DND-41 (cell line): ENCODE results near the gene TRIM29.
"Not testable (repeated sequence)": the region's sequence is repeated elsewhere in the genome, so short reads cannot be mapped to it uniquely, and the experiment has no call there.

Experiments
- ATAC-seq: fragments of 200-7000 bp; cut with Tn5 transposase; 3 replicates; pipeline ENCODE4 v1.9.1; 2021; ENCODE audit warnings: low read depth; ENCODE audit not compliant: insufficient read depth
- DNase-seq: peaks from one replicate; pipeline ENCODE4 v3.0.0-alpha.2; 2020
- H2AFZ ChIP-seq: 2 replicates; pipeline ENCODE4 v1.6.0; 2012; ENCODE audit warnings: low read depth, low read length
- H3K27ac ChIP-seq: 2 replicates; pipeline ENCODE4 v1.5.1; 2012; ENCODE audit warnings: low read length, inconsistent platforms
- H3K27me3 ChIP-seq: fragments of 200-600 bp; sonication (generic); 2 replicates; pipeline ENCODE4 v1.6.0; 2012; ENCODE audit warnings: low read length, mild to moderate bottlenecking, inconsistent platforms; ENCODE audit not compliant: insufficient read depth, poor library complexity
- H3K36me3 ChIP-seq: 2 replicates; pipeline ENCODE4 v1.5.1; 2012; ENCODE audit warnings: low read length, inconsistent platforms; ENCODE audit not compliant: insufficient read depth
- H3K4me1 ChIP-seq: 2 replicates; pipeline ENCODE4 v1.5.1; 2012; ENCODE audit warnings: mild to moderate bottlenecking, low read length; ENCODE audit not compliant: insufficient read depth
- H3K4me2 ChIP-seq: 2 replicates; pipeline ENCODE4 v1.6.0; 2012; ENCODE audit warnings: mild to moderate bottlenecking, moderate library complexity, low read length, inconsistent platforms; ENCODE audit not compliant: insufficient read depth
- H3K4me3 ChIP-seq, 2 experiments: fragments of 200-600 bp in 1 of 2; shearing (Covaris generic) in 1 of 2; 2 replicates each; pipeline ENCODE4 v1.5.1; 2012 to 2016; ENCODE audit warnings: inconsistent platforms in 2 of 2, low read length in 2 of 2, mild to moderate bottlenecking in 2 of 2, low read depth in 1 of 2, moderate library complexity in 1 of 2
- H3K79me2 ChIP-seq: 2 replicates; pipeline ENCODE4 v1.6.0; 2012; ENCODE audit warnings: low read length, inconsistent platforms; ENCODE audit not compliant: insufficient read depth
- H3K9ac ChIP-seq: 2 replicates; pipeline ENCODE4 v1.6.0; 2012; ENCODE audit warnings: low read depth, mild to moderate bottlenecking, inconsistent platforms, low read length, moderate library complexity
- H3K9me3 ChIP-seq: 2 replicates; pipeline ENCODE4 v1.5.1; 2012; ENCODE audit warnings: low read length, moderate library complexity, mild to moderate bottlenecking, inconsistent platforms; ENCODE audit not compliant: insufficient read depth, severe bottlenecking
- H4K20me1 ChIP-seq: 2 replicates; pipeline ENCODE4 v1.6.0; 2012; ENCODE audit warnings: low read length; ENCODE audit not compliant: insufficient read depth
- EZH2 ChIP-seq: IDR thresholded peaks from 3 replicates; pipeline ENCODE4 v1.6.1; 2012; ENCODE audit warnings: borderline replicate concordance, low read depth, mild to moderate bottlenecking, moderate library complexity, low read length, inconsistent platforms; ENCODE audit not compliant: severe bottlenecking
- TF ChIP-seq, protein P1 (sequence below): IDR thresholded peaks from 2 replicates; pipeline ENCODE4 v1.5.1; 2012; ENCODE audit warnings: borderline replicate concordance, low read length, moderate library complexity, mild to moderate bottlenecking; ENCODE audit not compliant: poor library complexity, severe bottlenecking; ENCODE audit errors: extremely low read depth

The TRIM29 gene

DNA sequence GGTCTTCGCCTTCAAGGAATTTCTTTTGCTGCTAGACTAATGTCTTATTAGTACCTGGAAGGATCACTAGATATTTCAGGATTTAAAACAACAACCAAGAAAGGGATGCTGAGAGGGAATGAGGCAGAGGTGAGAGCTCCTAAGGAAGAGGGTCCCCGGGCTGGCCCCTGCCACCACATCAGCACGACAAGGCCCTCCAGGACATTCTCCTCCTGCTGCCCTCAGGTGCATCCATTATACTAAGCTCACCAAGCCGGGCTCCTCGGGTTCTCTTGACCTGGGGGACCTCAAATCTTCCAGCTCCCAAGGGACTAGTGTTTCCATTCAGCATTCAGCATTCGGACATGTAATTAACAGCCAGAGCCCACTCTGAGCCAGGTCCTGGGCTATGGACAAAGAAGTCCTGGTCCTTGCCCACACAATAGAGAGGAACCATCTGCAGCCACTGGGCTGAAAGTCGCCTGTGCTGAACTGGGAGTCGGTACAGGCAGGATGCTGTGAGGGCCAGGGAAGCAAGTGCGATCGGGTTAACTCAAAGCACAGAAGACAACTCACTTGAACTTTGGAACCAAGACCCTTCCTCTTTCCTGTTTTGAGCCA is 43.6 kb upstream of the TRIM29 start:
- no peak overlapping the region for H3K4me2 ChIP-seq
- no peak for DNase-seq
- TF ChIP-seq, protein P1, sequence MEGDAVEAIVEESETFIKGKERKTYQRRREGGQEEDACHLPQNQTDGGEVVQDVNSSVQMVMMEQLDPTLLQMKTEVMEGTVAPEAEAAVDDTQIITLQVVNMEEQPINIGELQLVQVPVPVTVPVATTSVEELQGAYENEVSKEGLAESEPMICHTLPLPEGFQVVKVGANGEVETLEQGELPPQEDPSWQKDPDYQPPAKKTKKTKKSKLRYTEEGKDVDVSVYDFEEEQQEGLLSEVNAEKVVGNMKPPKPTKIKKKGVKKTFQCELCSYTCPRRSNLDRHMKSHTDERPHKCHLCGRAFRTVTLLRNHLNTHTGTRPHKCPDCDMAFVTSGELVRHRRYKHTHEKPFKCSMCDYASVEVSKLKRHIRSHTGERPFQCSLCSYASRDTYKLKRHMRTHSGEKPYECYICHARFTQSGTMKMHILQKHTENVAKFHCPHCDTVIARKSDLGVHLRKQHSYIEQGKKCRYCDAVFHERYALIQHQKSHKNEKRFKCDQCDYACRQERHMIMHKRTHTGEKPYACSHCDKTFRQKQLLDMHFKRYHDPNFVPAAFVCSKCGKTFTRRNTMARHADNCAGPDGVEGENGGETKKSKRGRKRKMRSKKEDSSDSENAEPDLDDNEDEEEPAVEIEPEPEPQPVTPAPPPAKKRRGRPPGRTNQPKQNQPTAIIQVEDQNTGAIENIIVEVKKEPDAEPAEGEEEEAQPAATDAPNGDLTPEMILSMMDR: no peak
- no peak for TF ChIP-seq EZH2
- no peak overlapping the region for H3K27ac ChIP-seq
- peaks cover 30% of the 10 kb centered on the region for H3K27me3 ChIP-seq
- no peak overlapping the region for H3K4me3 ChIP-seq
- no peaks in the 10 kb centered on the region for H3K36me3 ChIP-seq
- ATAC-seq: no peak
- no peak overlapping the region for H3K9ac ChIP-seq
- no peaks in the 10 kb centered on the region for H3K79me2 ChIP-seq
- H3K4me1 ChIP-seq: no peaks in the 10 kb centered on the region
- H2AFZ ChIP-seq: no peak overlapping the region
- peaks cover 18% of the 10 kb centered on the region for H4K20me1 ChIP-seq
- no peaks in the 10 kb centered on the region for H3K9me3 ChIP-seq

DNA sequence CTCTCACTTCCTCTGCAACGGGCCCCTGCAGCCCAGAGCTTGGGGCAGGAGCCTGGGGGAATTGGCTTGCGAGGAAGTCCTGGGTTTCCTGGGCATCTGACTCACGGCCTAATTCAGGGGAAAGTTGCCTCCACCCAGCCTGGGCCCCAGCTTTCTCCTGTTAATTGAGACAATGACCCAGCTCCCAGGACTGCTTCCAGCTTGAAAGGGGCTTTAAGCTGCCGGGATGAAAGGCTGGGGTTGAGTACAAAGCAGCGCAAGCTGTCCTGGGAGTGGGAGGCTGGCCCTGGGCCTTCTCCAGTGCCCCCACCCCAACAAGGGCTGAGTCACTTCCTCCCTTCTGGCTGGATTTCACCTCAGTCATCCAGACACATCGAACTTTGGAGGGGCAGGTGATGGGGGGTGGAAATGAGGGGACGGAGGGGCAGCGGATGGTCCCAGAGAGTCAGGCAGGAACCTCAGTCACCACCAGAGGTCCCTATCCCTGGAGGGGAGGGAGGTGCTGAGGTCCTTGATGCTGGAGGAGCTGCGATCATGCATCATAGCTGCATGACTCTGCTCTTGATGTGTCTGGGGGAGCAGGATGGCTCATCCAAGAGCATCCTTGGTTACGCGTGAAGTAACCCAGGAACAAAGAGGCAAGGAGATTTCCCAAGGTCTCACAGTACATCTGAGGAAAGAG is 42.8 kb upstream of the TRIM29 start:
- no peaks in the 10 kb centered on the region for H3K36me3 ChIP-seq
- no peak overlapping the region for H3K4me3 ChIP-seq
- no peak overlapping the region for H3K27ac ChIP-seq
- DNase-seq: no peak
- H3K27me3 ChIP-seq: peaks cover 30% of the 10 kb centered on the region
- TF ChIP-seq, protein P1: no peak
- TF ChIP-seq EZH2: no peak
- H3K9ac ChIP-seq: no peak overlapping the region
- H3K79me2 ChIP-seq: no peaks in the 10 kb centered on the region
- no peak for ATAC-seq
- H3K9me3 ChIP-seq: no peaks in the 10 kb centered on the region
- H4K20me1 ChIP-seq: peaks cover 12% of the 10 kb centered on the region; the same call in 1 of the 2 replicates
- H3K4me2 ChIP-seq: no peak overlapping the region
- no peak overlapping the region for H2AFZ ChIP-seq
- H3K4me1 ChIP-seq: no peaks in the 10 kb centered on the region

GRCh38 chr11:120180063-120180462 is 42.1 kb upstream of the TRIM29 start:
- H3K79me2 ChIP-seq, H3K4me2 ChIP-seq, H3K9ac ChIP-seq, H2AFZ ChIP-seq, H3K36me3 ChIP-seq, H3K4me3 ChIP-seq, ATAC-seq, H3K9me3 ChIP-seq, H3K27ac ChIP-seq, H3K4me1 ChIP-seq, DNase-seq: not testable (repeated sequence)
- peaks cover 12% of the 10 kb centered on the region; the same call in 1 of the 2 replicates for H4K20me1 ChIP-seq
- H3K27me3 ChIP-seq: peaks cover 29% of the 10 kb centered on the region

DNA sequence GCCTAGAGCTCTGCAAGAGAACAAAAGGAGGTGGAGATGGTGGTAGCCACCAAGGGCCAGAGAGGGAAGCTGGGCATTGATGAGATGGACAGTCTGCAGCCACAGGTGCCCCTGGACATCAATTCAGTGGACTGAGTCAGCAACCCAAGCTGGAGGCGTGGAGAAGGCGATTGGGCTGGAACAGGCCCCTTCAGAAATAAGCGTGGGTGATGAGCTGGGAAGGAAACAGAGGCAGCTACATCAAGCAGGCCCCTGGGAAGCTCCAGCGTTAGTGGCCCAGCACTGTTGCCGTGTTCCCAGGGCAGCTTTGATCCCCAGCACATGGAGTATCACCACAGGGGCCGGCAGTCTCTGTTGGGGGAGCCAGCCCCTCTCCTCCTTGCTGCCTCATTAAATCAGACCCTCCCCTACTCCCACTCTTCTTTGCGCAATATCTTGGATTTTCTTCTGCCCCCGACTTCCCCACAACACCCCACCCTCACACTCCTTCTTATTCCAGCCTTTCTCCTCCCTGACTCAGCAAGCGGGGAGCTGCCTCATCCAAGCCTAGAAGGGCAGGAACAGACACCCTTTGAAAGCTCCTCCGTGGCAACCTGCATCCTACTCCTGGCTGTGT is 41.3 kb upstream of the TRIM29 start:
- Histone ChIP-seq H3K27ac (no peak overlapping the region), H3K27me3 (peaks cover 31% of the 10 kb centered on the region), H2AFZ (no peak overlapping the region), H4K20me1 (0 out of 2 replicates have a peak, but pooled peaks cover 12% of the 10 kb centered on the region), H3K4me2 (no peak overlapping the region), H3K4me3 (no peak overlapping the region), H3K9me3 (no peaks in the 10 kb centered on the region), H3K36me3 (no peaks in the 10 kb centered on the region), H3K4me1 (no peaks in the 10 kb centered on the region), H3K79me2 (no peaks in the 10 kb centered on the region), H3K9ac (no peak overlapping the region)
- TF ChIP-seq EZH2: no peak
- TF ChIP-seq, protein P1: no peak
- ATAC-seq (no peak), DNase-seq (no peak)
